ENCODE results near the gene EXOSC1.

- TF ChIP-seq, protein P1, sequence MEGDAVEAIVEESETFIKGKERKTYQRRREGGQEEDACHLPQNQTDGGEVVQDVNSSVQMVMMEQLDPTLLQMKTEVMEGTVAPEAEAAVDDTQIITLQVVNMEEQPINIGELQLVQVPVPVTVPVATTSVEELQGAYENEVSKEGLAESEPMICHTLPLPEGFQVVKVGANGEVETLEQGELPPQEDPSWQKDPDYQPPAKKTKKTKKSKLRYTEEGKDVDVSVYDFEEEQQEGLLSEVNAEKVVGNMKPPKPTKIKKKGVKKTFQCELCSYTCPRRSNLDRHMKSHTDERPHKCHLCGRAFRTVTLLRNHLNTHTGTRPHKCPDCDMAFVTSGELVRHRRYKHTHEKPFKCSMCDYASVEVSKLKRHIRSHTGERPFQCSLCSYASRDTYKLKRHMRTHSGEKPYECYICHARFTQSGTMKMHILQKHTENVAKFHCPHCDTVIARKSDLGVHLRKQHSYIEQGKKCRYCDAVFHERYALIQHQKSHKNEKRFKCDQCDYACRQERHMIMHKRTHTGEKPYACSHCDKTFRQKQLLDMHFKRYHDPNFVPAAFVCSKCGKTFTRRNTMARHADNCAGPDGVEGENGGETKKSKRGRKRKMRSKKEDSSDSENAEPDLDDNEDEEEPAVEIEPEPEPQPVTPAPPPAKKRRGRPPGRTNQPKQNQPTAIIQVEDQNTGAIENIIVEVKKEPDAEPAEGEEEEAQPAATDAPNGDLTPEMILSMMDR (conservative IDR thresholded peaks at IDR 0.05) = no peak
- no peak for TF ChIP-seq EZH2 (IDR thresholded peaks at IDR 0.05; ENCODE audit: low read depth)
Measured at GRCh38 chr10:97485647-97486281, 40.0 kb upstream of the EXOSC1 start.

Data from PC-9 (cell line).